ENCODE results near the gene FBXO3. TPM values are rescaled to one million over a fixed set of nuclear protein-coding genes. Genes with fewer than 3 reads are reported as not detected.
"Not testable (repeated sequence)": the region's sequence is repeated elsewhere in the genome, so short reads cannot be mapped to it uniquely, and the experiment has no call there.

Gene FBXO3
- total RNA-seq, 1 donor from 2014 or later: 13.9 TPM

DNA sequence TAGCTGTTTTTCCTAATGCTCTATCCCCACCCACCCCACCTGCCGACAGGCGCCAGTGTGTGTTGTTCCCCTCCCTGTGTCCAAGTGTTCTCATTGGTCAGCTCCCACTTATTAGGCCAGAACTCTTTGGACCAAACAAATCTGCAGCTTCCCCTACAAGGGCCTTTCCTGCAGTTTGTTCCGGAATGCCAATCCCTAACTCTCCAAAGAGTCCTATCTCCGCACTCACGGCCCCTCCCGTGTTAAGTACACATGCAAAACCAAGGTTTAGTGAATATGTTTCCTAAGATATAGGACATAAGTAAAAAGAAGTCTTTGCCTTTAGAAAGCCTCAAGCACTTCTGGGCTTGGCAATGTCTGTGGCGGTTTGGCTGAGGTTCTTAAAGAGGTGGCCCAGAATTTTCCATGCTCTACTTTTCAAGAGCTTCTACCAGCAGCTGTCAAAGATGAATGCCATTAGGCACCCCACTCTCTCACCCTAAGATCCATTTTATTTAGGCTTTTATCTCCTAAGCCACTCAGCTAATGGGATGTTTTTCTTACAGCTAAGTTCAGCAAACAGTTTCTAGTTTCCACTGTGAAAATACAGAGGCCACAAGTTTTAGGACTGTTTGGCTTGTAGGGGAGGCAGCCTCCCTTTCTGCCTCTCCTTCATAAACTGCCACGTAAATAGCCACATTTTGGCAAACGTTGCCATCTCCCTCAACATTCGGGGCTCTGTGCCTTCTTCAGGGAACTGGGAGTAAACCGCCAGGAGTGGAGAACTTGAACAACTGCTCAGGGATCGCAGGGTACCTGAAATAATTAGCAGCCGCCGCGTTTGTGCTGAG, 39.7 kb downstream of the FBXO3 start:
- no peak for DNase-seq (ENCODE audit: low spot score)
- Mint-ChIP-seq H3K27me3 (ENCODE audit: low read depth) (peaks cover 12% of the 10 kb centered on the region), H3K4me1 (ENCODE audit: low read depth) (peaks cover 39% of the 10 kb centered on the region), H3K4me3 (ENCODE audit: low read depth) (peak overlapping the region; percentile 87), H3K36me3 (ENCODE audit: low read depth) (peaks cover 43% of the 10 kb centered on the region), H3K9me3 (no peaks in the 10 kb centered on the region), H3K27ac (peak overlapping the region; percentile 86)
- intact Hi-C loops (cut with micrococcal nuclease): loop anchor here (1.0 to 10.0 kb wide), 4 partner anchors 12 to 920 kb away; partner anchors contain the start of genes C11orf91 and CAPRIN1

DNA sequence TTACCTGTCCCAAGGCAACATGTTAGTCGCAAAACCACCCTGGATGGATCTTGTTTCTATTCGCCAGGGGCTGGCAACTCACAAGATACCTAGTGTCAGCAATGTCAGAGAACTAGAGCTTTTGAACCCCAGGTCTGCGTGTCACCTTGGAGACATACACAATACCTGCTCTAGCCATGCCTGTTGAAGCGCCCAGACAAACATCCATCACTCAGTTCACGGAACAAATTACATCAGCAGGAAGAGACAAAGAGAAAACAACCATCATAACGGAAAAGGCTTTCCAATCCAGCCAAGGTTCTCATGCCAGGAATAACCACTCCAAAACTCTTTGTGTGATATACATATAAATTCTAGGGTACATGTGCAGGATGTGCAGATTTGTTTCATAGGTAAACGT, 40.3 kb downstream of the FBXO3 start:
- no peak overlapping the region for H3K27ac Mint-ChIP-seq
- no peaks in the 10 kb centered on the region for H3K9me3 Mint-ChIP-seq
- DNase-seq (ENCODE audit: low spot score): no peak
- H3K36me3 Mint-ChIP-seq (ENCODE audit: low read depth): peaks cover 47% of the 10 kb centered on the region
- peak overlapping the region; percentile 87 for H3K4me3 Mint-ChIP-seq (ENCODE audit: low read depth)
- peaks cover 42% of the 10 kb centered on the region for H3K4me1 Mint-ChIP-seq (ENCODE audit: low read depth)
- peaks cover 12% of the 10 kb centered on the region for H3K27me3 Mint-ChIP-seq (ENCODE audit: low read depth)
- intact Hi-C loops (cut with micrococcal nuclease): loop anchor here (2.0 to 10.0 kb wide), 3 partner anchors 43 to 921 kb away; partner anchors contain the start of gene CAPRIN1

DNA sequence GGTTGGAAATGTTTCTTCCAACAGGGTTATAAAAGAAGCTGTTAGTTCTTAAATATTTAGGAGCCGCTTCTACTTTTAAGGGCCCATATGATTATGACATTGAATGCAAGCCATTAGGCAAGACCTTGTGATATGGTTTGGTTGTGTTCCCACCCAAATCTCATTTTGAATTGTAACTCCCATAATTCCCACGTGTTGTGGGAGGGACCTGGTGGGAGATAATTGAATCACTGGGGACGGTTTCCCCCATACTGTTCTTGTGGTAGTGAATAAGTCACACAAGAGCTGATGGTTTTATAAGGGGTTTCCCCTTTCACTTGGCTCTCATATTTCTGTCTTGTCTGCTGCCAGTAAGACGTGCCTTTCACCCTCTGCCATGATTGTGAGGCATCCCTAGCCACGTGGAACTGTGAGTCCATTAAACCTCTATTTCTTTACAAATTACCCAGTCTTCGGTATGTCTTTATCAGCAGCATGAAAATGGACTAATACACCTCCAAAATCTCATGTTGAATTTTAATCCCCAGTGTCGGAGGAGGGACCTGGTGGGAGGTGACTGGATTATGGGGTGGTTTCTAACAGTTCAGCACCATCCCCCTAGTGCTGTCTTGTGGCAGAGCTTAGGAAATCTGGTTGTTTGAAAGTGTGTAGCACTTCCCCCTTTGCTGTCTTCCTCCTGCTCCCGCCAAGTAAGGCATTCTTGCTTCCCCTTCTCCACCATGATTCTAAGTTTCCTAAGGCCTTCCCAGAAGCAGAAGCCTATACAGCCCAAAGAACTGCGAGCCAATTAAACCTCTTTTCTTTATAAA, 42.4 kb downstream of the FBXO3 start:
- Mint-ChIP-seq H3K36me3 (ENCODE audit: low read depth) (peaks cover 64% of the 10 kb centered on the region), H3K4me1 (ENCODE audit: low read depth) (peaks cover 44% of the 10 kb centered on the region), H3K4me3 (ENCODE audit: low read depth) (peak overlapping the region; percentile 9), H3K27me3 (ENCODE audit: low read depth) (no peaks in the 10 kb centered on the region), H3K27ac (peak overlapping the region; percentile 39), H3K9me3 (no peaks in the 10 kb centered on the region)
- DNase-seq (ENCODE audit: low spot score): no peak
- intact Hi-C loops (cut with micrococcal nuclease): loop anchor here (1.0 to 10.0 kb wide), 4 partner anchors 9 to 923 kb away; partner anchors contain the start of gene CAPRIN1

DNA sequence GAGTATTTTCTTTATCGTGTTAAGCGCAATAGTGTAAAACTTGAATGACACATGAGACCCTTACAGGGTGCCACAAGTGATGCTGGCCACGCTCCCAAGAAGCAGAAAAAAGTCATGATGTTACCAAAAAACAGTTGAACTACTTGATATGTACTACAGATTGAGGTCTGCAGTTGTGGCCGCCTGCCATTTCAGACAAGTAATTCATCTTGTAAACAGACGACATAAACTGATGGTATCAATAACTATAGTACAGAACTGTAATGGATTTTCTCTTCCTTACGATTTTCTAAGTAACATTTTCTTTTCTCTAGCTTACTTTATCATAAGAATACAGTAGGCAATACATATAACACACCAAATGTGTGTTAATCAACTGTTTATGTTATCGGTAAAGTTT, 43.6 kb downstream of the FBXO3 start:
- Mint-ChIP-seq H3K4me3 (ENCODE audit: low read depth) (no peak overlapping the region), H3K27me3 (ENCODE audit: low read depth) (peaks cover 6% of the 10 kb centered on the region)
- intact Hi-C loops (cut with micrococcal nuclease): loop anchor here (1.0 to 10.0 kb wide), 3 partner anchors 7 to 924 kb away; partner anchors contain the start of gene CAPRIN1

DNA sequence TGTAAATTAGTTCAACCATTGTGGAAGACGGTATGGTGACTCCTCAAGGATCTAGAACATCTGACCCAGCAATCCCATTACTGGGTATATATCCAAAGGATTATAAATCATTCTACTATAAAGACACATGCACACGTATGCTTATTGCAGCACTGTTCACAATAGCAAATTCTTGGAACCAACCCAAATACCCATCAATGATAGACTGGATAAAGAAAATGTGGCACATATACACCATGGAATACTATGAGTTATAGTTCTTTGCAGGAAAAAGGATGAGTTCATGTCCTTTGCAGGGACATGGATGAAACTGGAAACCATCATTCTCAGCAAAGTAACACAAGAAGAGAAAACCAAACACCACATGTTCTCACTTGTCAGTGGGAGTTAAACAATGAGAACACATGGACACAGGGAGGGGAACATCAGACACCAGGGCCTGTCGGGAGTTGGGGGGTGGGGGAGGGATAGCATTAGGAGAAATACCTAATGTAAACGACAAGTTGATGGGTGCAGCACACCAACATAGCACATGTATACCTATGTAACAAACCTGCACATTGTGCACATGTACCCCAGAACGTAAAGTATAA, 45.2 kb downstream of the FBXO3 start:
- not testable (repeated sequence) for DNase-seq (ENCODE audit: low spot score); H3K27ac Mint-ChIP-seq; H3K4me3 Mint-ChIP-seq (ENCODE audit: low read depth); H3K9me3 Mint-ChIP-seq; H3K27me3 Mint-ChIP-seq (ENCODE audit: low read depth)
- intact Hi-C loops (cut with micrococcal nuclease): loop anchor here (10.0 kb wide), 1 partner anchor 684 kb away; no protein-coding TSS in a partner anchor
- Mint-ChIP-seq H3K4me1 (ENCODE audit: low read depth) (peaks cover 53% of the 10 kb centered on the region), H3K36me3 (ENCODE audit: low read depth) (peaks cover 73% of the 10 kb centered on the region)

More for the DNA sequence above, 43.6 kb downstream of the FBXO3 start:
- DNase-seq (ENCODE audit: low spot score): no peak
- H3K4me1 Mint-ChIP-seq (ENCODE audit: low read depth): peaks cover 51% of the 10 kb centered on the region
- peaks cover 74% of the 10 kb centered on the region for H3K36me3 Mint-ChIP-seq (ENCODE audit: low read depth)
- no peaks in the 10 kb centered on the region for H3K9me3 Mint-ChIP-seq
- no peak overlapping the region for H3K27ac Mint-ChIP-seq

DNA sequence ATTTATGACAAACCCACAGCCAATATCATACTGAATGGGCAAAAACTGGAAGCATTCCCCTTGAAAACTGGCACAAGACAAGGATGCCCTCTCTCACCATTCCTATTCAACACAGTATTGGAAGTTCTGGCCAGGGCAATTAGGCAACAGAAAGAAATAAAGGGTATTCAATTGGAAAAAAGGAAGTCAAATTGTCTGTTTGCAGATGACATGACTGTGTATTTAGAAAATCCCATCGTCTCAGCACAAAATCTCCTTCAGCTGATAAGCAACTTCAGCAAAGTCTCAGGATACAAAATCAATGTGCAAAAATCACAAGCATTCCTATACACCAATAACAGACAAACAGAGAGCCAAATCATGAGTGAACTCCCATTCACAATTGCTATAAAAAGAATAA, 46.8 kb downstream of the FBXO3 start:
- not testable (repeated sequence) for DNase-seq (ENCODE audit: low spot score); H3K27me3 Mint-ChIP-seq (ENCODE audit: low read depth); H3K9me3 Mint-ChIP-seq; H3K27ac Mint-ChIP-seq; H3K4me3 Mint-ChIP-seq (ENCODE audit: low read depth)
- peaks cover 64% of the 10 kb centered on the region for H3K36me3 Mint-ChIP-seq (ENCODE audit: low read depth)
- intact Hi-C loops (cut with micrococcal nuclease): loop anchor here (10.0 kb wide), 1 partner anchor 683 kb away; no protein-coding TSS in a partner anchor
- peaks cover 58% of the 10 kb centered on the region for H3K4me1 Mint-ChIP-seq (ENCODE audit: low read depth)

DNA sequence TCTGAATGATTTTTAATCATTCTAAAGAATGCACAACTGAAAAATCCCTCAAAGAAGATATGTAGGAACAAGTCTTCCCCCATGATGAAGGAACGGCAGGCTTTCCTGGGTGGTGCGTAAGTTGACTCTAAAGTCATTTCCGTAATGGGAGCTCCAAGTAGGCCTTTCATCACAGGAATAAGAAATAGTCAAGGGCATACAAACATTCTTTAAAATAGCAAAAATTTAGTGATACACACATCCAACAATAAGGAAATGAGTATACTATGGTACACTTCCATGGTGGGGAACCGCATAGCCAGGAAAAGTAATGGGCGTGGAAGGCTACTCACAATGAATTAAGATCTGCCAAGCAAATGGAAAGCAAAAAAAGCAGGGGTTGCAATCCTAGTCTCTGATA, 48.8 kb downstream of the FBXO3 start:
- H3K9me3 Mint-ChIP-seq: no peaks in the 10 kb centered on the region
- peaks cover 6% of the 10 kb centered on the region for H3K27me3 Mint-ChIP-seq (ENCODE audit: low read depth)
- no peak for DNase-seq (ENCODE audit: low spot score)
- peaks cover 69% of the 10 kb centered on the region for H3K36me3 Mint-ChIP-seq (ENCODE audit: low read depth)
- H3K27ac Mint-ChIP-seq: no peak overlapping the region
- peaks cover 66% of the 10 kb centered on the region for H3K4me1 Mint-ChIP-seq (ENCODE audit: low read depth)
- intact Hi-C loops (cut with micrococcal nuclease): loop anchor here (10.0 kb wide), 1 partner anchor 681 kb away; no protein-coding TSS in a partner anchor
- no peak overlapping the region for H3K4me3 Mint-ChIP-seq (ENCODE audit: low read depth)

DNA sequence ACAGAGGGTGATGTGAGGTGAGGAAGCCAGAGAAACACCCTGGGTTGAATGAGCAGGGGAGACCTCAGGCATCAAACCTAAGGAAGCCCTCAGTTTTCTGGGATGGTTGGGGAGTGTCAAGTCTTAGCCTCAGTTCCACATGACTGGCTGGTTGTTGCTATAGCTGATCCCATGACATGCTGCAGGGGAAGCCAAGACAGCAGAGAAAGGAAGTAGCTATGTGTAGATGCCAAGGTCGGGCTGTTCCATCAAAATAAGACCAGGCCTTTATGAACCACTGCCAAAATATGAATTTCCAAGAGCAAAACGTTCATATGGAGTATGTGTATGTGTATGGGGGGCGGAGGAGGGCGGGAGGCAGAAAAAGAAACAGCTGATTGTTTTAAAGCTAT, 49.7 kb downstream of the FBXO3 start:
- Mint-ChIP-seq H3K36me3 (ENCODE audit: low read depth) (peaks cover 72% of the 10 kb centered on the region), H3K4me3 (ENCODE audit: low read depth) (no peak overlapping the region), H3K9me3 (no peaks in the 10 kb centered on the region), H3K27me3 (ENCODE audit: low read depth) (peaks cover 6% of the 10 kb centered on the region), H3K27ac (no peak overlapping the region), H3K4me1 (ENCODE audit: low read depth) (peaks cover 72% of the 10 kb centered on the region)
- no peak for DNase-seq (ENCODE audit: low spot score)
- intact Hi-C loops (cut with micrococcal nuclease): loop anchor here (5.0 to 10.0 kb wide), 7 partner anchors 48 to 897 kb away; partner anchors contain the start of genes ABTB2, FBXO3 and PRRG4

DNA sequence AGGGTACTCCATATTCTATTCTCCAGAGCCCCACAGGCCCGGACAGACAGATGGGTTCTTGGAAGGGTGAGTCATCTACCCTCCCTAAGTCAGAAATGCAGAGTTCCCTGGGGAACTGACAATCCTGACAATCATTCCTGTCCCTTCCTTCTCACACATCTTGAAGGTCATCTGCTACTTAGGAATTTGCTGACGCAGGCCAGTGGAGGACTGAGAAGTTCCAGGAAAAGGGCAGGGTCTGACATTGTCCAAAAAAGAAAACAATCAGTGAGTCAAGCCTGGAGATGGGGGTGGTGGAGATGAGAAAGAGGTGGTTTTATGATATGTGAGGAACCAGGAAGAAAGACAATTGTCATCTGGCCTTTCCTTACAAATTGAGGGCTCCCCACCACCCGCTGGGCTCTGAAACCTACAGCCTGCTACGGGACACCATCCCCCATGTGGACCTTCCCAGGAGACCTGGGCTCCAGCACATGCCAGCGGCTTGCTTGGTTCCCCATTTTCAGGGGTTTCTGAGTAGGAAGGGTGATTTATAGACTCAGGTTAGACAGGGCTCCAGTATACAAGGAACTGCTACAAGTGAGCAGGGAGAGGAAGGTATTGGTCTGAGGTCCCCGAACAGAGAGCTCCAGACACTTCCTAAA, 51.0 kb downstream of the FBXO3 start:
- no peak for DNase-seq (ENCODE audit: low spot score)
- H3K9me3 Mint-ChIP-seq: no peaks in the 10 kb centered on the region
- peaks cover 74% of the 10 kb centered on the region for H3K36me3 Mint-ChIP-seq (ENCODE audit: low read depth)
- H3K27ac Mint-ChIP-seq: peak overlapping the region; percentile 94
- H3K4me1 Mint-ChIP-seq (ENCODE audit: low read depth): peaks cover 70% of the 10 kb centered on the region
- peak overlapping the region; percentile 48 for H3K4me3 Mint-ChIP-seq (ENCODE audit: low read depth)
- H3K27me3 Mint-ChIP-seq (ENCODE audit: low read depth): peaks cover 6% of the 10 kb centered on the region
- intact Hi-C loops (cut with micrococcal nuclease): loop anchor here (1.0 to 10.0 kb wide), 9 partner anchors 8 to 896 kb away; partner anchors contain the start of genes ABTB2, FBXO3 and PRRG4

DNA sequence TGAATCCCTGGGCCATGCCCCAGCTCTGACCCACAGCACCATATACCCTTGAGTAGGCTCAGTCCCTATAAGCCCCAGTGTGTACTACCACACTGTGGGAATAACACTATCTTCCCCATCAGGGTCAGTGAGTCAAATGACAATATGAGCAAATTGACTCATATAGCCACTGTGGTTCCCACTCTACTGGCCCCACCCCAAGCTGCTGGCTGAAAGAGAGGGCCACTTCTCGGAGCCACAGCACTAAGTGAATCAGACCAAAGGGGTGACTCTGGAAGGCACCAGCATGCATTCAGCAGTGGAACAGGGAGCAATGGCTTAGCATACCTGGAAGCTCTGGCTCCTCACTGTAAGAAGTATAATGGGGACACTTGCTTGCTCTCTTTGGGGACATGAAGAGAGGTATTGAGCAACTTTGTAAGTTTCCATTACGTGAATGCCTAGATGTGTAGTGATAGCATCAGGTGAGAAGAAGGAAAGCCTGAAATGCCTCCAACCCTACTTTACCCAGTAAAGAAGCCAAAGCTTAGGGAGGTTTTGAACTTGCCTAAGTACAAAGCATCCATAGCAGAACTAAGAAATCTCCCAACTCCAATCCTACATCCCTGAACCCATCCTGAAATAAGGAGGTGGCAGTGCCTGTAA, 51.6 kb downstream of the FBXO3 start:
- Mint-ChIP-seq H3K36me3 (ENCODE audit: low read depth) (peaks cover 69% of the 10 kb centered on the region), H3K9me3 (no peaks in the 10 kb centered on the region), H3K4me1 (ENCODE audit: low read depth) (peaks cover 69% of the 10 kb centered on the region), H3K27ac (peak overlapping the region; percentile 94), H3K4me3 (ENCODE audit: low read depth) (peak overlapping the region; percentile 48), H3K27me3 (ENCODE audit: low read depth) (peaks cover 6% of the 10 kb centered on the region)
- DNase-seq (ENCODE audit: low spot score): peak; percentile 38
- intact Hi-C loops (cut with micrococcal nuclease): loop anchor here (1.0 to 10.0 kb wide), 13 partner anchors 9 to 895 kb away; partner anchors contain the start of genes ABTB2, FBXO3 and PRRG4

DNA sequence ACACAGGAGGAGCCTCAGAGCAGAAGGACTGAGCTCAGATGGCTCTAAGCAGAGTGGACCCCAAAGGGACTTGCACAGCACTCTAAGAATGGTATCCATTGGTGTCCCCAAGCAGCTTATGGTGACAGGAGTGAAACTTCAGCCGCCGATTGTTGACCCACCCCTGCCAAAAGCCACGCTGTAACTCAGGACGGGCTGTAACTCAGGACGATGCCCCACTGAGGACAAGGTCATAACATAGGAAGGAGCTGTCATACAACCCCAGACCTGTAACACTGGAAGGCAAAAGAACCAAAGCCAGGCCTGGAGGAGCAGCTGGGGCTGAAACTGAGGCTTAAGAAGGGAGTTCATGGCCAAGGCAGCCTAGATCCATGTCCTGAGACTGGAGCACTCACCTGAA, 52.3 kb downstream of the FBXO3 start:
- intact Hi-C loops (cut with micrococcal nuclease): loop anchor here (1.0 to 10.0 kb wide), 12 partner anchors 13 to 895 kb away; partner anchors contain the start of genes ABTB2, FBXO3 and PRRG4
- no peak for DNase-seq (ENCODE audit: low spot score)
- Mint-ChIP-seq H3K27me3 (ENCODE audit: low read depth) (peaks cover 6% of the 10 kb centered on the region), H3K4me1 (ENCODE audit: low read depth) (peaks cover 66% of the 10 kb centered on the region), H3K4me3 (ENCODE audit: low read depth) (no peak overlapping the region), H3K36me3 (ENCODE audit: low read depth) (peaks cover 69% of the 10 kb centered on the region), H3K27ac (peak overlapping the region; percentile 94), H3K9me3 (no peaks in the 10 kb centered on the region)
